GM11168 (cell line): ENCODE data around the gene ANKRD24.
"Not testable (repeated sequence)": the region's sequence is repeated elsewhere in the genome, so short reads cannot be mapped to it uniquely, and the experiment has no call there.

ENCODE experiments used
- in situ Hi-C: fragments of 300-500 bp; cut with MboI; formaldehyde crosslinking; loops from one replicate; pipeline ENCODE4 v1.12.0; 2022; ENCODE audit warnings: low sequenced_read_pairs; ENCODE audit not compliant: unreplicated experiment

Gene ANKRD24

GRCh38 chr19:4228765-4229178, 46.3 kb downstream of the ANKRD24 start:
- in situ Hi-C loops, result no loop called here

- in situ Hi-C loops, result no loop called here
Observed at GRCh38 chr19:4229179-4229931, 46.9 kb downstream of the ANKRD24 start, which contains the start of gene EBI3. Gene EBI3, plus strand, starts transcription at chr19:4229523. Its CDS starts 28 bp downstream, at chr19:4229551.

GRCh38 chr19:4230237-4230636, 47.7 kb downstream of the ANKRD24 start:
- in situ Hi-C loops, result not testable (repeated sequence)

- in situ Hi-C loops, result not testable (repeated sequence)
Observed at GRCh38 chr19:4231521-4231920, 49.0 kb downstream of the ANKRD24 start.

GRCh38 chr19:4232139-4232538, 49.6 kb downstream of the ANKRD24 start:
- in situ Hi-C loops, result not testable (repeated sequence)

- in situ Hi-C loops, result no loop called here
Observed at GRCh38 chr19:4232614-4233281, 50.3 kb downstream of the ANKRD24 start.

GRCh38 chr19:4233282-4233853, 50.9 kb downstream of the ANKRD24 start:
- in situ Hi-C loops, result no loop called here

- in situ Hi-C loops, result no loop called here
Observed at GRCh38 chr19:4234142-4234861, 51.8 kb downstream of the ANKRD24 start.

GRCh38 chr19:4234862-4235201, 52.3 kb downstream of the ANKRD24 start:
- in situ Hi-C loops, result no loop called here

GRCh38 chr19:4237510-4237909, 55.0 kb downstream of the ANKRD24 start:
- in situ Hi-C loops, result not testable (repeated sequence)

- in situ Hi-C loops, result no loop called here
Observed at GRCh38 chr19:4238831-4239230, 56.3 kb downstream of the ANKRD24 start.

GRCh38 chr19:4241824-4242430, 59.4 kb downstream of the ANKRD24 start:
- in situ Hi-C loops, result no loop called here

- in situ Hi-C loops, result not testable (repeated sequence)
Observed at GRCh38 chr19:4245938-4246337, 63.4 kb downstream of the ANKRD24 start.

GRCh38 chr19:4246767-4247593, 64.5 kb downstream of the ANKRD24 start, which contains the start of gene YJU2:
Gene YJU2, plus strand, starts transcription at chr19:4247080. Its CDS starts 67 bp downstream, at chr19:4247147.
- in situ Hi-C loops, result no loop called here

- in situ Hi-C loops, result no loop called here
Observed at GRCh38 chr19:4256563-4256962, 74.1 kb downstream of the ANKRD24 start.

- in situ Hi-C loops, result no loop called here
Observed at GRCh38 chr19:4257025-4257424, 74.5 kb downstream of the ANKRD24 start.

GRCh38 chr19:4258181-4258580, 75.7 kb downstream of the ANKRD24 start:
- in situ Hi-C loops, result no loop called here

GRCh38 chr19:4260613-4261191, 78.2 kb downstream of the ANKRD24 start:
- in situ Hi-C loops, result no loop called here

- in situ Hi-C loops, result loop anchor here (5.0 kb wide), 1 partner anchor 87 kb away; no protein-coding TSS in a partner anchor
Observed at GRCh38 chr19:4264812-4265211, 82.3 kb downstream of the ANKRD24 start.
